ENCODE measurements around the gene GSTP1.

- TF ChIP-seq CTCF (IDR thresholded peaks at IDR 0.05) = no peak
- no peak for TF ChIP-seq POLR2AphosphoS5 (IDR thresholded peaks at IDR 0.05)
- no peak for TF ChIP-seq POLR2A (IDR thresholded peaks at IDR 0.05)
Observed at GRCh38 chr11:67596753-67597300, 13.2 kb downstream of the GSTP1 start.
